ENCODE results near the gene PDGFB.

Gene PDGFB

GRCh38 chr22:39215426-39216142 lies 29.2 kb downstream of the PDGFB start:
- TF ChIP-seq SPI1 (IDR thresholded peaks at IDR 0.05; ENCODE audit: borderline replicate concordance, low read depth) (no peak), POLR2AphosphoS5 (IDR thresholded peaks at IDR 0.05; ENCODE audit: low read depth) (no peak), REST (IDR thresholded peaks at IDR 0.05; ENCODE audit: insufficient replicate concordance, low read depth) (no peak)
- TF ChIP-seq, protein P1, sequence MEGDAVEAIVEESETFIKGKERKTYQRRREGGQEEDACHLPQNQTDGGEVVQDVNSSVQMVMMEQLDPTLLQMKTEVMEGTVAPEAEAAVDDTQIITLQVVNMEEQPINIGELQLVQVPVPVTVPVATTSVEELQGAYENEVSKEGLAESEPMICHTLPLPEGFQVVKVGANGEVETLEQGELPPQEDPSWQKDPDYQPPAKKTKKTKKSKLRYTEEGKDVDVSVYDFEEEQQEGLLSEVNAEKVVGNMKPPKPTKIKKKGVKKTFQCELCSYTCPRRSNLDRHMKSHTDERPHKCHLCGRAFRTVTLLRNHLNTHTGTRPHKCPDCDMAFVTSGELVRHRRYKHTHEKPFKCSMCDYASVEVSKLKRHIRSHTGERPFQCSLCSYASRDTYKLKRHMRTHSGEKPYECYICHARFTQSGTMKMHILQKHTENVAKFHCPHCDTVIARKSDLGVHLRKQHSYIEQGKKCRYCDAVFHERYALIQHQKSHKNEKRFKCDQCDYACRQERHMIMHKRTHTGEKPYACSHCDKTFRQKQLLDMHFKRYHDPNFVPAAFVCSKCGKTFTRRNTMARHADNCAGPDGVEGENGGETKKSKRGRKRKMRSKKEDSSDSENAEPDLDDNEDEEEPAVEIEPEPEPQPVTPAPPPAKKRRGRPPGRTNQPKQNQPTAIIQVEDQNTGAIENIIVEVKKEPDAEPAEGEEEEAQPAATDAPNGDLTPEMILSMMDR (IDR thresholded peaks at IDR 0.05; ENCODE audit: insufficient read depth, low read length), result no peak
- Histone ChIP-seq H3K27me3 (ENCODE audit: insufficient read depth, poor library complexity, severe bottlenecking) (peaks cover 4% of the 10 kb centered on the region), H3K27ac (replicated peaks) (no peak overlapping the region), H3K4me3 (replicated peaks; ENCODE audit: insufficient read depth, low read length) (no peak overlapping the region)
- DNase-seq (ENCODE audit: low read depth in 1 of 2, low spot score in 1 of 2), result no peak

DNA sequence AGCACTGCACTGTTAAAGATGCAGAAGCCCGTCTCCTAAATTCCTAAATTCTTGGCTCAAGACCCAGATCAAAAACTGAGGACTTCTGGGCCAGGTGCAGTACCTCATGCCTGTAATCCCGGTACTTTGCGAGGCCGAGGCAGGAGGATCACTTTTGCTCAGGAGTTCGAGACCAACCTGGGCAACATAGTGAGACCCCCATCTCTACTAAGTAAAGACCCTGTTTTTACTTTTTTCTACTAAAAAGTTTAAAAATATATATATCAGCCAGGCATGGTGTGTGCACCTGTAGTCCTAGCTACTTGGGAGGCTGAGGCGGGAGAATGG lies 29.7 kb downstream of the PDGFB start:
- DNase-seq (ENCODE audit: low read depth in 1 of 2, low spot score in 1 of 2), result no peak
- TF ChIP-seq GABPA (IDR thresholded peaks at IDR 0.05; ENCODE audit: low read depth), result no peak
- no peak for TF ChIP-seq POLR2AphosphoS5 (IDR thresholded peaks at IDR 0.05; ENCODE audit: low read depth)
- TF ChIP-seq SPI1 (IDR thresholded peaks at IDR 0.05; ENCODE audit: borderline replicate concordance, low read depth), result no peak
- TF ChIP-seq REST (IDR thresholded peaks at IDR 0.05; ENCODE audit: insufficient replicate concordance, low read depth), result no peak
- TF ChIP-seq, protein P1 (IDR thresholded peaks at IDR 0.05; ENCODE audit: insufficient read depth, low read length), result no peak
- H3K4me3 ChIP-seq (replicated peaks; ENCODE audit: insufficient read depth, low read length), result no peak overlapping the region
- H3K27ac ChIP-seq (replicated peaks), result no peak overlapping the region
- H3K27me3 ChIP-seq (ENCODE audit: insufficient read depth, poor library complexity, severe bottlenecking), result peaks cover 4% of the 10 kb centered on the region

DNA sequence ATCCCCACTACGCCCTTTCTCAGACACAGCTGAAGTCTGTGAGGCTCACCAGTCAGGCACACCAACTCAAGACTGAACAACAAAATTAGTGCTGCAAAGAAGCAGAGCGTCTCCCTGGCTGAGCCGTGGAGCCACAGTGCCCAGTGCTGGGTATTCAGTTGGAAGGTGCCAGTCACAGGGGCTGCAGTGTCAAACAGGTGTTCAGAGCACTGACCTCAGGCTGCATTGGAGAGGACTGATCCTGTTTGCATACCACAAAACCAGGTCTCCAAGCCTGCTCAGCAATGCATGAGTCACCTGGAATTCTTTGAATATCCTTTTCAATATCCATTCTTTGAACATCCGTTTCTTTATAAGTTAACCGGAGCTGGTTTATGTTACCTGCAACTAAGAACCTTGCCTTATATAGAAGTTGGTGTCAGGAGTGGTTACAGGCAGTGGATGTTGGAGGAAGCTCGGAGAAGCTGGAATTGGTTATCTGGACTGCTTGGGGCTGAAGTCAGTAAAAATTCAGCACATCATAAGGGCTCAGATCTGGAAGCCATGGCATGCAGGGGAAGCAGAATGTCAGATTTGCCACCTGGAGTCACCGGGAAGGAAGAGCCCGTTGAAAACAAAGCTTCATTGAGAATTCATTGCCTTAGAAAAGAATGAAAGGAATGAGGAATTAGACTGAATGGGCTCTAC lies 30.3 kb downstream of the PDGFB start:
- Histone ChIP-seq H3K4me3 (replicated peaks; ENCODE audit: insufficient read depth, low read length) (no peak overlapping the region), H3K27me3 (ENCODE audit: insufficient read depth, poor library complexity, severe bottlenecking) (peaks cover 4% of the 10 kb centered on the region), H3K27ac (replicated peaks) (no peak overlapping the region)
- no peak for DNase-seq (ENCODE audit: low read depth in 1 of 2, low spot score in 1 of 2)
- TF ChIP-seq GABPA (IDR thresholded peaks at IDR 0.05; ENCODE audit: low read depth), result no peak
- TF ChIP-seq, protein P1 (IDR thresholded peaks at IDR 0.05; ENCODE audit: insufficient read depth, low read length), result no peak
- no peak for TF ChIP-seq REST (IDR thresholded peaks at IDR 0.05; ENCODE audit: insufficient replicate concordance, low read depth)
- TF ChIP-seq SPI1 (IDR thresholded peaks at IDR 0.05; ENCODE audit: borderline replicate concordance, low read depth), result no peak
- no peak for TF ChIP-seq POLR2AphosphoS5 (IDR thresholded peaks at IDR 0.05; ENCODE audit: low read depth)

All from HL-60 (cell line).